Prostate gland (tissue), 2 donors: Measurements from ENCODE around the gene RNF227.

ENCODE experiments used
- POLR2A ChIP-seq: fragments of 450-650 bp; IDR thresholded peaks from one replicate; pipeline ENCODE4 v1.6.1; 2016; ENCODE audit warnings: antibody characterized with exemption, mild to moderate bottlenecking
- POLR2AphosphoS5 ChIP-seq: sonication (generic); formaldehyde crosslinking; IDR thresholded peaks from one replicate; pipeline ENCODE4 v1.6.1; 2017; ENCODE audit warnings: antibody characterized with exemption
- TF ChIP-seq, protein P1 (sequence below), 4 experiments: fragments of 200-600 bp in 2 of 4; fragments of 450-650 bp in 2 of 4; sonication (generic) in 2 of 4; IDR thresholded peaks; 1 replicate in 3 of 4; 2 replicates in 1 of 4; pipeline ENCODE4 v1.5.1; 2016 to 2019; ENCODE audit warnings: antibody characterized with exemption in 4 of 4, mild to moderate bottlenecking in 2 of 4, moderate library complexity in 2 of 4

DNA sequence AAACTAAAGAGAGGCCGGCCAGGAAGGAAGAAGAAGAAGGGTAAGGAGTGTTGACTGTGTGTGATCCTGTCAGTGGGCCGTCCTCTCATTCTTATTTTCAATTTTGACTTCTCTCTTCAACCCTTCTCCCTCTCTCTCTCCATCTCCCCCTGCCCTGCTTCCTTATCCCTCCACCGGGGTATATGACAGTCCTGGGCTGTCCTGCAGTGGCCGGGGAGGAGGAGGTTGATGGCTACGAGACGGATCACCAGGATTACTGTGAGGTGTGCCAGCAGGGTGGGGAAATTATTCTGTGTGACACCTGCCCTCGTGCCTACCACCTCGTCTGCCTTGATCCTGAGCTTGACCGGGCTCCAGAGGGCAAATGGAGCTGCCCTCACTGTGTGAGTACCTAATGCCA is 21.9 kb downstream of the RNF227 start:
- TF ChIP-seq, protein P1, sequence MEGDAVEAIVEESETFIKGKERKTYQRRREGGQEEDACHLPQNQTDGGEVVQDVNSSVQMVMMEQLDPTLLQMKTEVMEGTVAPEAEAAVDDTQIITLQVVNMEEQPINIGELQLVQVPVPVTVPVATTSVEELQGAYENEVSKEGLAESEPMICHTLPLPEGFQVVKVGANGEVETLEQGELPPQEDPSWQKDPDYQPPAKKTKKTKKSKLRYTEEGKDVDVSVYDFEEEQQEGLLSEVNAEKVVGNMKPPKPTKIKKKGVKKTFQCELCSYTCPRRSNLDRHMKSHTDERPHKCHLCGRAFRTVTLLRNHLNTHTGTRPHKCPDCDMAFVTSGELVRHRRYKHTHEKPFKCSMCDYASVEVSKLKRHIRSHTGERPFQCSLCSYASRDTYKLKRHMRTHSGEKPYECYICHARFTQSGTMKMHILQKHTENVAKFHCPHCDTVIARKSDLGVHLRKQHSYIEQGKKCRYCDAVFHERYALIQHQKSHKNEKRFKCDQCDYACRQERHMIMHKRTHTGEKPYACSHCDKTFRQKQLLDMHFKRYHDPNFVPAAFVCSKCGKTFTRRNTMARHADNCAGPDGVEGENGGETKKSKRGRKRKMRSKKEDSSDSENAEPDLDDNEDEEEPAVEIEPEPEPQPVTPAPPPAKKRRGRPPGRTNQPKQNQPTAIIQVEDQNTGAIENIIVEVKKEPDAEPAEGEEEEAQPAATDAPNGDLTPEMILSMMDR (IDR thresholded peaks at IDR 0.05), result no peak
- TF ChIP-seq POLR2A, result no peak
- no peak for TF ChIP-seq POLR2AphosphoS5
